GM12878 (cell line): ENCODE results near the gene ENPP1.

Experiments
- EP300 ChIP-seq, 2 experiments: fragments of 150-350 bp in 1 of 2; IDR thresholded peaks; 2 replicates each; pipeline ENCODE4 v1.6.1; 2011 to 2012; ENCODE audit warnings: low read depth in 2 of 2, low read length in 2 of 2, borderline replicate concordance in 1 of 2, improper control_type of control experiment in 1 of 2, inconsistent platforms in 1 of 2; ENCODE audit not compliant: control insufficient read depth in 1 of 2
- HCFC1 ChIP-seq: fragments of 150-350 bp; IDR thresholded peaks from 2 replicates; pipeline ENCODE4 v1.6.1; 2014; ENCODE audit warnings: low read length
- HDAC6 ChIP-seq: fragments of 200-600 bp; sonication (generic); IDR thresholded peaks from one replicate; pipeline ENCODE4 v1.8.0; 2017; ENCODE audit warnings: antibody characterized with exemption; ENCODE audit not compliant: unreplicated experiment
- JUNB ChIP-seq: IDR thresholded peaks from 2 replicates; pipeline ENCODE4 v1.6.1; 2016; ENCODE audit warnings: antibody characterized with exemption, mild to moderate bottlenecking
- NFYB ChIP-seq: IDR thresholded peaks from 2 replicates; pipeline ENCODE4 v1.6.1; 2011; ENCODE audit warnings: low read depth, mild to moderate bottlenecking, low read length, improper control_type of control experiment, moderate library complexity; ENCODE audit not compliant: insufficient read depth
- POLR2A ChIP-seq: IDR thresholded peaks from 2 replicates; pipeline ENCODE4 v1.6.1; 2011; ENCODE audit warnings: low read depth, mild to moderate bottlenecking, low read length
- POLR2AphosphoS5 ChIP-seq: IDR thresholded peaks from 2 replicates; pipeline ENCODE4 v1.6.1; 2011; ENCODE audit warnings: mild to moderate bottlenecking, low read length, inconsistent platforms
- RAD51 ChIP-seq: fragments of 450-650 bp; IDR thresholded peaks from 2 replicates; pipeline ENCODE4 v1.6.1; 2016; ENCODE audit warnings: moderate library complexity, mild to moderate bottlenecking, inconsistent platforms
- TAF1 ChIP-seq: IDR thresholded peaks from 2 replicates; pipeline ENCODE4 v1.6.1; 2011; ENCODE audit warnings: mild to moderate bottlenecking, low read depth, low read length, borderline replicate concordance
- YY1 ChIP-seq: IDR thresholded peaks from 2 replicates; pipeline ENCODE4 v1.6.1; 2011; ENCODE audit warnings: low read depth, mild to moderate bottlenecking, low read length
- ZNF207 ChIP-seq: fragments of 450-650 bp; IDR thresholded peaks from 2 replicates; pipeline ENCODE4 v1.6.1; 2014; ENCODE audit warnings: antibody characterized with exemption, mild to moderate bottlenecking, borderline replicate concordance

GRCh38 chr6:131804131-131804530, 3.7 kb upstream of the ENPP1 start:
- TF ChIP-seq ZNF207 (no peak), EP300 (IDR thresholded peaks at IDR 0.05; ENCODE audit: borderline replicate concordance in 1 of 2, control insufficient read depth in 1 of 2, low read depth in 2 of 2, low read length in 2 of 2) (no peak), RAD51 (no peak), YY1 (no peak), HDAC6 (no peak), HCFC1 (no peak), JUNB (no peak), POLR2AphosphoS5 (no peak), POLR2A (no peak), NFYB (no peak), TAF1 (no peak)
